Fibroblast of skin of right biceps (primary cell): Measurements from ENCODE around the gene IGFBP5.

Source experiments
- DNase-seq: peaks from one replicate; pipeline ENCODE4 v3.0.0-alpha.2; 2013

The IGFBP5 gene, protein sequence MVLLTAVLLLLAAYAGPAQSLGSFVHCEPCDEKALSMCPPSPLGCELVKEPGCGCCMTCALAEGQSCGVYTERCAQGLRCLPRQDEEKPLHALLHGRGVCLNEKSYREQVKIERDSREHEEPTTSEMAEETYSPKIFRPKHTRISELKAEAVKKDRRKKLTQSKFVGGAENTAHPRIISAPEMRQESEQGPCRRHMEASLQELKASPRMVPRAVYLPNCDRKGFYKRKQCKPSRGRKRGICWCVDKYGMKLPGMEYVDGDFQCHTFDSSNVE

DNA sequence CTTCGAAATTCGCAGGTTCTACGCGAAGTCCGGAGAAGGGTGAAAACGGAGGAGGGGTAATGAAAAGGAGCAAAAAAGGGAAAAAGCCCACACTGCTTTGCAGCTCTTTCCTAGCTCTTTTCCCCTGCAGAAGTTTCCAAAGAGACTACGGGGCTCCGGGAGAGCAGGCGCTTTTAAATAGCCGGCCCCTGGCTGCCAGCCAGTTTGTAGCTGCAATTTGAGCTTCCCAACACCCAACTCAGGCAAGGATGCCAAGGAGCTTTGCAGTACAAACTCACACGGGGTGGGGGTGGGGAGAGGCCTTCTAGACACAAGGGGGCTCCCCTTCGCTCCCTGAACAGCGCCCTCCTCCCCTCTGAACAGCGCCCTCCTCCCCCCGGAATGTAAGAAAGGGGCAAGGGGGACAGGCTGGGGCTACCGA is at the start of gene IGFBP5:
IGFBP5 (minus strand) TSS at position 149 of the 421 bp plus-strand sequence. CDS start 774 bp downstream, outside the sequence.
- peak; percentile 94 for DNase-seq

GRCh38 chr2:216743781-216744180 is 48.4 kb upstream of the IGFBP5 start:
- peak; percentile 7 for DNase-seq

DNA sequence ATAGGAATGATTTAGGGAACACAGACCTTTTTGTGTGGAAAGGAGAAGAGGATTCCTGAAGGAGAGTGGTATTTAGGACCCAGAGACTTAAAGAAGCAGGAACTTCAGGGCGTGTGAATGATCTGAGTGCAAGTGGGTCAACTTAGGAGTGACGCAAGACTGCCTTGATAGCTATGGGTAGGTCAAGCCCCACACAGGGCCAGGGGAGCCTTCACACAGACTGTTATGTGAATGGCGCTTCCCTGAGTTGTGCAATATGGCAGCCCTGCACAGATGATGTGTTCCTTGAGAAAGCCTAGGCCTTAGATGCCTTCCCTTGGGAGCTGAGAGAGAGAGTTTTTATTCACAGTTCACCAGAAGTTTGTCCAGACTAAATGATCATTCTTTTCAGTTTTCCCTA is 47.1 kb upstream of the IGFBP5 start:
- no peak for DNase-seq

DNA sequence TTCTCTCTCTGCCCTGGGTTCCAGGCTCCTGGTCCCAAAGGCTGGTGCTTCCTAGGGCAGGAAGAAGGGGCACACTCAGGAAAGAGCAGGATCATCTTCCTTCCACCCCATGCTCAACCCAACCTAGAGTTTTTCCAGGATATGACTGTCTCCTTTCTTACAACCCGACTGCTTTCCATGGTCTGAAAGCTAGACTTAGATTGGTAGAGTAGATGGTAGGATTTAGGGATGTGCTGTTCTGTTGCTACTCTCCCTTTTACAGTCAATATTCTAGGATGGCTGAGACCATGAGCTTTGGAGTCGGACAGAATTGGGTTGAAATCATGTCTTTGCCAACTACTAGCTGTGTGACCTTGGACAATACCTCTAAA is 45.9 kb upstream of the IGFBP5 start:
- DNase-seq, result no peak

DNA sequence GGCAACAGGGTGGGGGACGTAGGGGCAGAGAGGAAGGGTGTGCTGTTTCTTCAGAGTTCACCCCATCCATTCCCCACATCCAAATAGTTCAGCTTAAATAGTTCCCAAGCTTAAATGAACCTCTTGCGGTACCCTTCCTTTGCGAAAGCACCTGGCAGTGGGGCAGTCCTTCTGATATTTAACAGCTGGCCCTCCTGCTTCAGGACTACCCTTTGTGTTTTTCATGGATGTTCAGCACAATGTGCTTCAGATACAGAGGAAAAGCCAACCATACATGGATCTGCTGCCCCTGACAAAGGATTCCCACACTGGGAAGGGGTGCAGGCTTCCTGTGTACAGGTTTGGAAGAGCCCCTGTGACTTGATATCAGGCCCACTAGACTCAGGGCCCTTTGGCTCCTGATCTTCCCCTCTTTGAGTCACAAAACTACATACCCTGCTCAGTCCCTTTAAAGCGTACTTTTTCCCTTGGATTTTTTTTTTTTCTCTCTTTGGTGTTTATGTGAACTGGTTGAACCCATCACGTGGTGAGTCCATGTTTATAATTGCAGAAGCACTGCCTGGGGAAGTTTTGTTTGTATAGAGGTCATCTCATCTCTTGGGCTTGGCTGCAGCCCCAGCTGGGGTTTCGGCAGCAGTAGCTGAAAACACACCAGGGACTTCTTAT is 45.3 kb upstream of the IGFBP5 start:
- DNase-seq, result no peak

DNA sequence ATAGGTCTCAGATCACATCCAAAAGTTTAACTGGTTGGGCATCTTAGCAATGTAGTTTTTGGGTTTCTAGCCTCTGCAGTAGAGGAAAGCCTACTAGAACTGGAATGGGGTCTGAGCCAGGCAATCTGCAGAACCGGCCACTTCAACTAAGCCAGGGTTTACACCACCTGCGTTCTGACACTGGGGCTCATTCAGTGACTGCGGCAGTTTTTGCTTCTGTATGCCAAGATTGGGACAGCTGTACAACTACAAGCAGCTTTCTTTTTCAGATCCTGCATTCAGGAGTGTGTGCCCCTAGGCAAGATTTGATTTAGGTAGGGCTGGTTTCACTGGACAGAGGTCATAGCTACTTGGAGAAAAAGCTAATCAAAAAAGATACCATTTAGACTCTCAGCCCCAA is 43.7 kb upstream of the IGFBP5 start:
- no peak for DNase-seq

DNA sequence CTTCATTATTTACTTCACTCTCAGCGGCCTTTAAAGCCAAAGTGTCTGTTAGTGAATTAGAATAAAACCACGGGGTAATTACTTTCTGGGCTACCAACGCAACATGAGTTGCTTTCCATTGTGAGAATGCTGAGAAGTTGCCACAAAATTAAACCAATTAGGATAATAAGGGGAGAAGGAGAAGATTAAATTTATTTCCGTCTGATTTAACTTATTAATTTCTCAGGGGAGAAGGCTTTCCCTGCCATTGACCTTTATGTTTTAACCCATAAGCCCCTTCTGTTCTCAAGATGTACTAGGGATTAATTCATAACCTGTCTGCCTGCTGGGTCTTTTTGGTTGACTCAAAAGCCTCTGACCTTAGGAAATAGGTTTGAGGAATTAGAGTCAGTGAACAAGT is 42.3 kb upstream of the IGFBP5 start:
- no peak for DNase-seq

DNA sequence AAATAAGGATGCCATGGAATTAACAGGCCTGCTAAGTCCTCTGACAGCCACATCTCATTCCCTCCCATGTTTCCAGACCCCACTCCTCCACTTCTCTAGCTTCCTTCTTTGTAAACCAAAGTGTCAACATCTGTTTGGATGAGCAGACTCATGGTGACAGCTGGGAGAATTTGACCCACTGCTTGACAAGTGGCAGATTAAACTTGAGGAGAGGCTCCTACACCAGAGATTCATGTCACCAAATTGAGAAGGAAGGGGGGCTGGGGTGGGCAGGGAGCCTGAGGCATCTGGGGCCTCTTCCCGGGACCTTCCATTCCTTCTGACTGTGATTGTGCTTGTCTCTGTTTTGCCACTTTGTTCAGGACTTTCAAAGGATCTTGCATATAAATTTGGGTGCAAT is 41.0 kb upstream of the IGFBP5 start:
- DNase-seq, result no peak

DNA sequence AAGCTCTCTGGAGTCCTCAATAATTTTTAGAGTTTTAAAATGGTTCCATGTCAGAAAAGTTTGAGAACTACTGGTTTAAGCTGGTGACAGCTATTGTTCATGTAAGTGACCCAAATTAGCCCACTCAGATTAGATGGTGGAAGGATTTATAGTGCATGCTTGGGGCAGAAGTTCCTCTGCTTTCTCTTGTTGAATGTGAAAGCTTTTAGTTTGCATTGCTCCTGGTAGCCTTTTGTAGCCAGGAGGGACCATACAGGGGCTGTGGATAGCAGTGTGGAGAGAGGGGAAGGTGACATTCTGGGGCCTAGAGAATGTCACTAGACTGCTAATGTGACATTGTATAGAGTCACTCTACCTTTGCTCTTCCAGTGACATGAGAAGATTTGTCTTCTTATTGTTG is 40.3 kb upstream of the IGFBP5 start:
- no peak for DNase-seq

DNA sequence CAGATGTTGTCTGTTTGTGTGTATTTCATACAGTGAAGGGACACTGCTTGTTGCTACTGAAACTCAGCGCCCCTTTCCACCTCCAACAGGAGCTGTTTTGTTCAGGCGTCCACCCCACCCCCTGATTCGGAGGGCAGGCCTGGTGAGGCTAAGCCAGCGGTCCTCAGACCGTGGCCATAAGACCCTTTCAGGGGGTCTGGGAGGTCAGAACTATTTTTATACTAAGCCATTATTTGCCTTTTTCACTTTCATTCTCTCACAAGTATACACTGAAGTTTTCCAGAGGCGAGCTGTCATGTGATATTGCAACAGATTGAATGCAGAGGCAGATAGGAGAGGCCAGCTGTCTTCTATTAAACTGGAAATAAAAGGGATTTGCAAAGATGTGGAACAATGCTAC is 39.7 kb upstream of the IGFBP5 start:
- DNase-seq, result no peak

DNA sequence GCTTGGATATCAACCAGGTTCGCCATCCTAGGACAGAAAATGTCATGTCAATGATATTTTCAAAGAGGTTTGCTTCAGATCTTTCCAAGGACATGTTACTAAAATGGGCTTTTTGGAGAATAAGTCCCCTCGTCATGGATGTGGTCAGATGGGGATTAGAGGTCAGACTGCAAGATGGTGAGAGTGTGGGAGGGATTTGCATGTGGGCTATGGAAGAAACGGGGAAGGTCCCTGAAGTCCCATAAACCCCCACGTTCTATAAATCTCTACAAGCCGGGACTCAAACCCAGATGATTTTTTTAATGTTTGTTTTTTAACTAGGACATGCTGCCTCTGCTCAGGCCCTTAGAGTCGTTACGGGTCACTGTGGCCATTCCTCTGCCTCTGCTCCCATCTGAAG is 37.7 kb upstream of the IGFBP5 start:
- DNase-seq, result no peak

- no peak for DNase-seq
These were observed 37.0 kb upstream of the IGFBP5 start for GRCh38 chr2:216732334-216732733.

GRCh38 chr2:216731465-216731864 is 36.1 kb upstream of the IGFBP5 start:
- no peak for DNase-seq

DNA sequence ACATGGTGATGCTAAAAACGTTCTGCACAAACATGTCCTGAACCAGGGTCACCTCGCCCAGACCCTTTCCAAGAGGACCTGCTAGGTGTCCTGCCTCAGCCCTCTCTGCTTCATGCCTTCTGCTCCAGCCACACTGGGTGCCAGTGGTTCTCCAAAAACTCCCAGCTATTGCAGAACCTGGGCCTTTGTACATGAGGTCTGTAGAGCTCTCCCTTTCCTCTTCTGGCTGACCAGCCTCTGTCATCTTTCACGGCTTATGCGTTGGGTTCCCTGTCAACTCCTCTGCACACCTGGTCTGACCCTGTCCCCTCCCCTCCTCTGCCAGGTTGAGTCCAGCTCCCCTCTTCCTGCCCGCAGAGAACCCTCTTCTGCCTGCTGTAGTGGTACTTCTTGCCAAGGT is 35.5 kb upstream of the IGFBP5 start:
- no peak for DNase-seq

GRCh38 chr2:216727346-216728122 is 32.2 kb upstream of the IGFBP5 start:
- DNase-seq, result no peak

DNA sequence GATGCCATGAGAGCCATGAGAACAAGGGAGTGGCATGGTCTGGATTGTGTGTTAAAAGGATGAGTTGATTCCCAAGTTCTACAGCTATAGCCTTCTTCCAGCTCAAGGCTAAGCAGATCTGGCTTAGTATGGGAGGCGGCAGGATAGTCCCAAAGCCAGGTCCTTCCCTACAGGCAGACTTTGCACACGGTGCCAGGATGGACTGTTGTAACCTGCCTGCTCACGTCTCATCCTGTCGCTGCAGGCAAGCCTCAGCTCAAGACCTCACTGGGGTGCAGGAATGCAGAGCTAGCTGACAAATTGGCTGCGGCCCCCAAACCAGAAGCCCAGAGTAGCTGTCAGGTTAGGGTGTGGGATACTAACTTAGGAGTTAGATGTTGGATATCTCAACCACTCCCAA is 28.8 kb upstream of the IGFBP5 start:
- DNase-seq, result no peak

- DNase-seq, result no peak
These were observed 25.8 kb upstream of the IGFBP5 start for GRCh38 chr2:216721141-216721540.

DNA sequence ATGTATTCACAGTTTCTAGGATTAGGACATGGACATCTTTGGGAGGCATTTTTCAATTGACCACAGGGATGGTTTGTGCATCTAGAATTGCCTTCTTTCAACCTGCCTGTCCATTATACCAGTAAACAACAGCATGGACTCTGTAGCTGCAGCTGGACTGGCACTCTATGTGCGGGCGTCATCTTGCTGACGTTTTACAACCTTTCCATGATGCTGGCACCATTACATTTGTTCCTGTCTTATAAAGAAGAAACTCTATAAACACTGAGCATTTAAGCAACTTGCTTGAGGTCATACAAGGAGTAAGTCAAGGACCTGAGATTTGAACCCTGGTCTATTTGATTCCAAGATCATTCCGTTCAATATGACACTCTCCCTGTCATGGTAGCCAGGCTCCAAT is 25.4 kb upstream of the IGFBP5 start:
- DNase-seq, result no peak

GRCh38 chr2:216717907-216718615 is 22.7 kb upstream of the IGFBP5 start:
- DNase-seq, result no peak

GRCh38 chr2:216717491-216717901 is 22.1 kb upstream of the IGFBP5 start:
- no peak for DNase-seq

DNA sequence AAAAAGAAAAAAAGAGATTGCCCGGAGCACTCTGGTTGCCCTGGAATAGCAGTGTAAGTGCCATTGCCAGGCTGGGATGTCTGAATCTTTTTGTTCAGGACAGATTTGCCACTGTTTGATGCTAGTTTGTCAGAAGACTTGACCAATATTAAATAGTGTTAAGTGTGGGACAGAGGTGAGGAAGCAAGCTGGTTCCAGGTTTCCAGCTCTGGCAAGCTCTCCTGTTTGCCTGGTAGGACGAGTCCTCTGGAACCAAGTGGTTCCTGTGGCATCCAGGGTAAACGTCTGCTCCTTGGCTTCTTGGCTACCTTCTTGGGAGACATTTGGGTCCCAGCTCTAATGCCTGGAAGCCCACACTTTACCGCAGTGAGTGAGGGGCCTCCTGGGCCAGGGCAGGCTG is 20.8 kb upstream of the IGFBP5 start:
- no peak for DNase-seq

DNA sequence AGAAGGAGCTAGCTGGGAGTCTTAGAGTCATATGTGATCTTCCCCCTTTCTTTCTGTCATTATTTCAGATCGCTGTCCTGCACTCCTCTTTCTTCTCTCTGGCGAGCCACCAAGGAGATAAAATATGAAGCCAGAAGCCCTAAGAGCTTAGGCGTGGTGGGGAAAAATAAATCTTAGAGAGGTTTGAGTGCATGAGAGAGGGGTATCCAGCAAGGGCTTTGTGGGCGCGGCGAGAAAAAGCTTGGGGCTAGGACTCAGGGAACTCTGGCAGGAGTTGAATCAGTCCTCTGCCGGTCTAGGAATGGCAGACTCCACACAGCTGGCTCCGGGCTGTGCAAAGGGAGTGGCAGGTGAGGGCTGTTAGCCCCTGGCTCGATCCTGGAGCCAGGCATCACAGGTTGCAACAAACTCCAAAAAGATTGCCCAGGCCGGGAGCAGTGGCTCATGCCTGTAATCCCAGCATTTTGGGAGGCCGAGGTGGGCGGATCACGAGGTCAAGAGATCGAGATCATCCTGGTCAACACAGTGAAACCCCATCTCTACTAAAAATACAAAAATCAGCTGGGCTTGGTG is 20.1 kb upstream of the IGFBP5 start:
- no peak for DNase-seq

- DNase-seq, result peak; percentile 84
These were observed 19.0 kb upstream of the IGFBP5 start for GRCh38 chr2:216714376-216714775.
